GM12878 (cell line): ENCODE data around the gene TNNT1. TPM values are rescaled to one million over a fixed set of nuclear protein-coding genes. Genes with fewer than 3 reads are reported as not detected.
A peak's percentile ranks its signal among the peaks of the same experiment; 100 is the strongest.

Source experiments
- ATAC-seq: fragments of 200-7000 bp; cut with Tn5 transposase; 3 replicates; pipeline ENCODE4 v1.9.1; 2020; ENCODE audit warnings: mild to moderate bottlenecking, moderate library complexity
- BruUV-seq: library from RNA; stranded (reverse); fragments of 400-500 nt; replicated peaks from 2 replicates; lab custom pipeline; 2021; lab: Mats Ljungman, UMichigan
- CTCF ChIA-PET: fragments of 300-600 bp; sonication (Branson Sonifier 250); formaldehyde crosslinking; extraction: SDS; loops from one replicate; lab custom pipeline; 2021; ENCODE audit warnings: inconsistent platforms; lab: Yijun Ruan, JAX
- POLR2A ChIA-PET: fragments of 350-600 bp; formaldehyde crosslinking; extraction: SDS; loops from one replicate; lab custom pipeline; 2021; ENCODE audit warnings: inconsistent platforms; lab: Charles Lee
- RAD21 ChIA-PET: fragments of 300-600 bp; sonication (Branson Sonifier 250); formaldehyde crosslinking; loops from one replicate; lab custom pipeline; 2023; ENCODE audit warnings: antibody characterized with exemption; ENCODE audit not compliant: unreplicated experiment; lab: Charles Lee
- SMC1A ChIA-PET: fragments of 300-600 bp; sonication (Branson Sonifier 250); formaldehyde crosslinking; loops from one replicate; lab custom pipeline; 2023; ENCODE audit not compliant: unreplicated experiment, uncharacterized antibody; lab: Charles Lee
- DNase-seq: peaks from one replicate; pipeline ENCODE4 v3.0.0-alpha.2; 2011; ENCODE audit warnings: low read depth, low spot score
- FAIRE-seq: peaks from 3 replicates; lab custom pipeline; 2011; peaks lifted over from hg19 to GRCh38; lab: Jason Lieb, UNC
- H2AFZ ChIP-seq: 2 replicates; pipeline ENCODE4 v1.6.0; 2011; ENCODE audit warnings: low read depth, low read length, control low read depth; ENCODE audit not compliant: control insufficient read depth
- H3K27ac ChIP-seq: 2 replicates; pipeline ENCODE4 v1.5.1; 2011; ENCODE audit warnings: control low read depth; ENCODE audit not compliant: control insufficient read depth, insufficient read depth
- H3K27me3 ChIP-seq, 2 experiments: replicated peaks in 1 of 2; 2 replicates each; pipeline versions ENCODE4 v1.6.0 to v1.6.1; 2011; ENCODE audit warnings: low read length in 1 of 2; ENCODE audit not compliant: control insufficient read depth in 2 of 2, insufficient read depth in 2 of 2
- H3K36me3 ChIP-seq, 2 experiments: 2 replicates each; pipeline ENCODE4 v1.5.1; 2011; ENCODE audit warnings: low read length in 1 of 2; ENCODE audit not compliant: control insufficient read depth in 2 of 2, insufficient read depth in 2 of 2
- H3K4me1 ChIP-seq: 2 replicates; pipeline ENCODE4 v1.6.1; 2011; ENCODE audit warnings: mild to moderate bottlenecking, low read length, moderate library complexity, mixed read lengths; ENCODE audit not compliant: control insufficient read depth, insufficient read depth
- H3K4me2 ChIP-seq: 2 replicates; pipeline ENCODE4 v1.6.0; 2011; ENCODE audit warnings: control low read depth; ENCODE audit not compliant: control insufficient read depth, insufficient read depth
- H3K4me3 ChIP-seq: fragments of 200-600 bp; sonication (generic); 2 replicates; pipeline ENCODE4 v1.5.1; 2016
- H3K79me2 ChIP-seq: 2 replicates; pipeline ENCODE4 v1.6.0; 2011; ENCODE audit warnings: low read length; ENCODE audit not compliant: control insufficient read depth, insufficient read depth
- H3K9ac ChIP-seq: 2 replicates; pipeline ENCODE4 v1.8.0; 2011; ENCODE audit warnings: low read length, control low read depth, mixed read lengths; ENCODE audit not compliant: control insufficient read depth, insufficient read depth
- H3K9me3 ChIP-seq: replicated peaks from 3 replicates; pipeline ENCODE4 v1.5.1; 2011; ENCODE audit warnings: mild to moderate bottlenecking, low read length; ENCODE audit not compliant: control insufficient read depth, insufficient read depth
- H4K20me1 ChIP-seq: 2 replicates; pipeline ENCODE4 v1.6.0; 2011; ENCODE audit not compliant: control insufficient read depth, insufficient read depth
- EED ChIP-seq: sonication (generic); IDR thresholded peaks from 2 replicates; pipeline ENCODE4 v1.6.1; 2016; ENCODE audit warnings: antibody characterized with exemption, low read depth
- ETV6 ChIP-seq, 2 experiments: fragments of 450-650 bp in 1 of 2; IDR thresholded peaks in 1 of 2; conservative IDR thresholded peaks in 1 of 2; 2 replicates each; pipeline ENCODE4 v1.6.1; 2014; ENCODE audit warnings: antibody characterized with exemption in 1 of 2, borderline replicate concordance in 1 of 2, low read depth in 1 of 2, mild to moderate bottlenecking in 1 of 2, moderate library complexity in 1 of 2
- GABPA ChIP-seq: IDR thresholded peaks from 2 replicates; pipeline ENCODE4 v1.6.1; 2014; ENCODE audit warnings: antibody characterized with exemption, low read depth, mild to moderate bottlenecking, inconsistent platforms
- IKZF1 ChIP-seq: fragments of 450-650 bp; conservative IDR thresholded peaks from 2 replicates; pipeline ENCODE4 v1.6.1; 2017; ENCODE audit warnings: antibody characterized with exemption, mild to moderate bottlenecking
- IKZF2 ChIP-seq, 2 experiments: fragments of 450-650 bp; IDR thresholded peaks; 2 replicates each; pipeline ENCODE4 v1.6.1; 2017; ENCODE audit warnings: mild to moderate bottlenecking in 2 of 2, moderate library complexity in 2 of 2
- KAT2A ChIP-seq: conservative IDR thresholded peaks from 2 replicates; pipeline ENCODE4 v1.6.1; 2011; ENCODE audit warnings: low read depth, low read length; ENCODE audit not compliant: control insufficient read depth
- NBN ChIP-seq: fragments of 450-650 bp; IDR thresholded peaks from 2 replicates; pipeline ENCODE4 v1.6.1; 2016
- PKNOX1 ChIP-seq: fragments of 450-650 bp; IDR thresholded peaks from 2 replicates; pipeline ENCODE4 v1.6.1; 2016; ENCODE audit warnings: mild to moderate bottlenecking
- SPI1 ChIP-seq: IDR thresholded peaks from 2 replicates; pipeline ENCODE4 v1.6.1; 2011; ENCODE audit warnings: low read depth, mild to moderate bottlenecking, low read length, moderate library complexity, borderline replicate concordance; ENCODE audit not compliant: insufficient read depth
- ZBED1 ChIP-seq: IDR thresholded peaks from 2 replicates; pipeline ENCODE4 v1.6.1; 2016; ENCODE audit warnings: borderline replicate concordance
- ZBTB40 ChIP-seq: fragments of 450-650 bp; IDR thresholded peaks from 2 replicates; pipeline ENCODE4 v1.6.1; 2016; ENCODE audit warnings: mild to moderate bottlenecking, moderate library complexity, borderline replicate concordance
- ZNF592 ChIP-seq: fragments of 450-650 bp; IDR thresholded peaks from 2 replicates; pipeline ENCODE4 v1.6.1; 2017; ENCODE audit warnings: mild to moderate bottlenecking, moderate library complexity
- ZSCAN29 ChIP-seq: fragments of 450-650 bp; IDR thresholded peaks from 2 replicates; pipeline ENCODE4 v1.6.1; 2017; ENCODE audit warnings: mild to moderate bottlenecking, moderate library complexity
- WGBS: methylation state at CpG from one replicate; pipeline ENCODE4 v1.1.6; 2016; ENCODE audit warnings: low lambda C conversion rate; ENCODE audit not compliant: insufficient replicate concordance, insufficient coverage; ENCODE audit errors: missing lambda C conversion rate; 5-methylcytosine and 5-hydroxymethylcytosine counted together
- in situ Hi-C: fragments of 300-500 bp; cut with MboI; formaldehyde crosslinking; loops from 9 replicates; pipeline ENCODE4 v1.14.3; 2018; ENCODE audit warnings: mixed read lengths
- intact Hi-C: fragments of 100-400 bp; cut with micrococcal nuclease; formaldehyde crosslinking; loops from one replicate; pipeline ENCODE4 v1.14.2; 2022; ENCODE audit not compliant: unreplicated experiment
- polyA plus RNA-seq, 11 experiments: library from polyadenylated mRNA; depleted of rRNA in 4 of 11; unstranded in 6 of 11; stranded (reverse) in 5 of 11; fragments of >200 nt; fragmentation: Nextera tagmentation in 4 of 11; fragmentation: Illumina TruSeq in 1 of 11; extraction: Ambion mirVana in 4 of 11; extraction: Trizol in 1 of 11; gene quantifications; 1 replicate in 1 of 11; 2 replicates in 10 of 11; pipeline versions ENCODE4 v1.2.1 to v1.2.3, GENCODE V29; 2011 to 2016; ENCODE audit warnings: inconsistent platforms in 2 of 11, missing spikeins in 2 of 11, low read depth in 1 of 11
- total RNA-seq, 4 experiments: library from RNA; depleted of rRNA in 3 of 4; stranded (reverse); fragments of >200 nt in 3 of 4; fragmentation: Illumina TruSeq in 1 of 4; extraction: Trizol in 1 of 4; gene quantifications; 2 replicates each; pipeline versions ENCODE4 v1.2.1 to v1.2.3, GENCODE V29; 2013 to 2021

The TNNT1 gene
- total and polyA plus RNA-seq, 10 of the 15 experiments (the other 5 are each of a cell fraction or from before 2014, with no cell fraction given) = 0.26 to 0.62 (median 0.37) TPM; not detected in 7

GRCh38 chr19:55133639-55134444 lies 15.2 kb downstream of the TNNT1 start:
- Histone ChIP-seq H2AFZ (peak overlapping the region; percentile 30; the same call in 1 of the 2 replicates), H3K27me3 (no peaks in the 10 kb centered on the region), H3K4me1 (peaks cover 13% of the 10 kb centered on the region), H4K20me1 (no peaks in the 10 kb centered on the region), H3K36me3 (no peaks in the 10 kb centered on the region), H3K9me3 (no peaks in the 10 kb centered on the region), H3K4me2 (no peak overlapping the region), H3K79me2 (no peaks in the 10 kb centered on the region), H3K9ac (no peak overlapping the region), H3K4me3 (no peak overlapping the region), H3K27ac (no peak overlapping the region)
- ChIA-PET POLR2A (no interaction called here), CTCF (interaction anchor here (2.5 kb wide), 1 partner anchor 46 kb away, joined by 17 read pairs; no protein-coding TSS in a partner anchor), SMC1A (interaction anchor here (1.4 kb wide), 1 partner anchor 459 kb away, joined by 3 read pairs; no protein-coding TSS in a partner anchor), RAD21 (interaction anchor here (0.5 kb wide), 1 partner anchor 14 kb away, joined by 3 read pairs; no protein-coding TSS in a partner anchor)
- DNase-seq = no peak
- WGBS = 47% methylated on average over 21 of the region's 25 CpGs
- no peak for FAIRE-seq
- in situ Hi-C loops (no loop called here), intact Hi-C loops (no loop called here)
- ATAC-seq = peak; percentile 84
- BruUV-seq = no TSS peak
- no peak for TF ChIP-seq ZSCAN29
- TF ChIP-seq EED = 0 out of 2 replicates have a peak, but pooled peaks have one; percentile 13
- no peak for TF ChIP-seq ZBED1
- TF ChIP-seq IKZF1 = 0 out of 2 replicates have a peak, but pooled peaks have one; percentile 8
- 0 out of 2 replicates have a peak, but pooled peaks have one; percentile 61 for TF ChIP-seq NBN
- TF ChIP-seq GABPA = no peak
- TF ChIP-seq PKNOX1 = no peak
- TF ChIP-seq ZBTB40 = peak; percentile 61
- no peak for TF ChIP-seq ETV6 (conservative IDR thresholded peaks at IDR 0.05 in 1 of 2, IDR thresholded peaks at IDR 0.05 in 1 of 2; ENCODE audit: borderline replicate concordance in 1 of 2, low read depth in 1 of 2)
- no peak for TF ChIP-seq KAT2A
- TF ChIP-seq IKZF2 (IDR thresholded peaks at IDR 0.05) = peak; percentile 53 to 58; a peak in 2 of 4 replicates
- no peak for TF ChIP-seq ZNF592
- TF ChIP-seq SPI1 = peak; percentile 60; the same call in 1 of the 2 replicates
